Ammon's horn (tissue), 1 donor: Measurements from ENCODE around the gene KANSL1.
A peak's percentile ranks its signal among the peaks of the same experiment; 100 is the strongest.

ENCODE experiments used
- DNase-seq: peaks from one replicate; pipeline ENCODE4 v3.0.0-alpha.2; 2016; ENCODE audit warnings: low spot score

The KANSL1 gene

GRCh38 chr17:45998987-45999899 lies 194.0 kb downstream of the KANSL1 start, which contains the start of gene STH:
STH (plus strand) TSS chr17:45999250; CDS start chr17:45999280, 30 bp downstream.
- DNase-seq = no peak

DNA sequence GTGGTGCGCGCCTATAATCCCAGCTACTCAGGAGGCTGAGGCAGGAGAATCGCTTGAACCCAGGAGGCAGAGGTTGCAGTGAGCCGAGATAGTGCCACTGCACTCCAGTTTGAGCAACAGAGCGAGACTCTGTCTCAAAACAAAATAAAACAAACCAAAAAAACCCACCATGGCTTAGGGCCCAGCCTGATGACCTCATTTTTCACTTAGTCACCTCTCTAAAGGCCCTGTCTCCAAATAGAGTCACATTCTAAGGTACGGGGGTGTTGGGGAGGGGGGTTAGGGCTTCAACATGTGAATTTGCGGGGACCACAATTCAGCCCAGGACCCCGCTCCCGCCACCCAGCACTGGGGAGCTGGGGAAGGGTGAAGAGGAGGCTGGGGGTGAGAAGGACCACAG lies 195.6 kb downstream of the KANSL1 start:
- no peak for DNase-seq

DNA sequence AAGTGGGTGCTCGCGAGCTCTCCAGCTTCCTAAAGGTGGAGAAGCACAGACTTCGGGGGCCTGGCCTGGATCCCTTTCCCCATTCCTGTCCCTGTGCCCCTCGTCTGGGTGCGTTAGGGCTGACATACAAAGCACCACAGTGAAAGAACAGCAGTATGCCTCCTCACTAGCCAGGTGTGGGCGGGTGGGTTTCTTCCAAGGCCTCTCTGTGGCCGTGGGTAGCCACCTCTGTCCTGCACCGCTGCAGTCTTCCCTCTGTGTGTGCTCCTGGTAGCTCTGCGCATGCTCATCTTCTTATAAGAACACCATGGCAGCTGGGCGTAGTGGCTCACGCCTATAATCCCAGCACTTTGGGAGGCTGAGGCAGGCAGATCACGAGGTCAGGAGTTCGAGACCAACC lies 196.1 kb downstream of the KANSL1 start:
- DNase-seq = no peak

DNA sequence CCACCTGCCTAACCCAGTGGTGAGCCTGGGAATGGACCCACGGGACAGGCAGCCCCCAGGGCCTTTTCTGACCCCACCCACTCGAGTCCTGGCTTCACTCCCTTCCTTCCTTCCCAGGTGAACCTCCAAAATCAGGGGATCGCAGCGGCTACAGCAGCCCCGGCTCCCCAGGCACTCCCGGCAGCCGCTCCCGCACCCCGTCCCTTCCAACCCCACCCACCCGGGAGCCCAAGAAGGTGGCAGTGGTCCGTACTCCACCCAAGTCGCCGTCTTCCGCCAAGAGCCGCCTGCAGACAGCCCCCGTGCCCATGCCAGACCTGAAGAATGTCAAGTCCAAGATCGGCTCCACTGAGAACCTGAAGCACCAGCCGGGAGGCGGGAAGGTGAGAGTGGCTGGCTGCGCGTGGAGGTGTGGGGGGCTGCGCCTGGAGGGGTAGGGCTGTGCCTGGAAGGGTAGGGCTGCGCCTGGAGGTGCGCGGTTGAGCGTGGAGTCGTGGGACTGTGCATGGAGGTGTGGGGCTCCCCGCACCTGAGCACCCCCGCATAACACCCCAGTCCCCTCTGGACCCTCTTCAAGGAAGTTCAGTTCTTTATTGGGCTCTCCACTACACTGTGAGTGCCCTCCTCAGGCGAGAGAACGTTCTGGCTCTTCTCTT lies 196.8 kb downstream of the KANSL1 start:
- DNase-seq = no peak

GRCh38 chr17:45995627-45996270 lies 197.5 kb downstream of the KANSL1 start:
- DNase-seq = no peak

DNA sequence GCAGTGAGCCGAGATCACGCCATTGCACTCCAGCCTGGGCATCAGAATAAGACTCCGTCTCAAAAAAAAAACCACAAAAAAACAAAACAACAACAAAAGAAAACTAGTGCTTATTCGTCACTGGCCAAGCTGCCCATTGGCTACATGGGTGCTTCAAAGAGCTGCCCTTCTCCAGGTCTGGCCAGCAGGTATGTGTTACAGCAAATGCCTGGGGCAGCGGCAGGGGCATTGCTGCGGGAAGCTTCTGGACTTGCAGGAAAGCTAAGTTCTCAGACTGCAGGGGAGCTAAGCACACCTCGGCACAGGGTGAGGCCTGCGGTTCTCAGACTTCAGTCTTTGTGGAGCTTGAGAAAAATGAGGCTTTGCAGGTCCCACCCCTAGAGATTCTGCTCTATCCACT lies 198.2 kb downstream of the KANSL1 start:
- DNase-seq = no peak

DNA sequence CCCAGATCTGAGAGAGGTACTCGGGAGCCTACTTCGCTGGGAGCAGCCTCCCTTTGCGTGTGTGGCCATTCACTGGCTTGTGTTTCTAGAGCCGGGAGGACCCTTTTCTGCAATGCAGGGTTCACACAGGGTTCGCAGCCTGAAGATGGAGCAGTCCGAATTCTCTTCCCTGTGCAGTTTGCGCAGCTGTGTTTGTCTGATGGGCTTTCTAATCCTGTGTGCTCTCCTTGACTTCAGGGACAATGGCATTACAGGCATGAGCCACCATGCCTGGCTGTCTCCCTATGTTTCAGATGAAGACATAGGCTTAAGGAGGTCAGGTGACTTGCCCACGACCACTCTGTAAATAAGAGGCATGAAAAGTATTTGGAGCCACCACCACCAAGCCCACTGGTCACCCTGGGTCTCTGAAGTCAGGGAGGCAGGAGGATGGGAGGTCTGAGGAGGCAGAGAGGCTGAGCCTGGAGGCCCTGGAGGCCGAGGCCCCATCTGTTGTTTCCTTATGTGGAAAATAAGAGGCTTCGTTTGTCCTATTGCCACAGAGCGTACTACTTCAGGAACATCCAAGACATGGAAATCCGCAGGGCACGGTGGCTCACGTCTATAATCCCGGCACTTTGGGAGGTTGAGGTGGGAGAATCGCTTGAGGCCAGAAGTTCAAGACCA lies 199.1 kb downstream of the KANSL1 start:
- no peak for DNase-seq

- DNase-seq = no peak
Observed at GRCh38 chr17:45992904-45993303, 200.3 kb downstream of the KANSL1 start.

DNA sequence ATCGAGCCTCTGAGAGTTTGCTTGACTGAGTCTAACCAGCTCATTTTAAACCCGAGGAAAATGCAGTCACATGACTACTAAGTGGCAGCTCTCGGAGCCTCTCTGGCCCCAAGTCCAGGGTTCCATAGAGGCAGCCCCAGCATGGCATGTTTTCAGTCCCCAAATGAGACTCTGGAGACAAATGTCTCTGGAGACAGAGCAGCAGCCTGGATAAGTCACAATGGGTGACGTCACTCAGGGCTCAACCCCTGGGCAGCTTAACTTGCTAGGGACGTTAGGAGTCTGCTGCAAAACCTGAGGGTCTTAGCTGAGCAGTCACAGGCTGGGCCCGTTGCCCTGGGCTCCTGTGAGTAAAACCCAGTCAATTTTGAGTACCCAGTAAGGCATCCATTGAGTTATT lies 201.1 kb downstream of the KANSL1 start:
- DNase-seq = peak; percentile 49

- no peak for DNase-seq
Observed at GRCh38 chr17:45991341-45991740, 201.9 kb downstream of the KANSL1 start.

- DNase-seq = no peak
Observed at GRCh38 chr17:45990886-45991285, 202.3 kb downstream of the KANSL1 start.

DNA sequence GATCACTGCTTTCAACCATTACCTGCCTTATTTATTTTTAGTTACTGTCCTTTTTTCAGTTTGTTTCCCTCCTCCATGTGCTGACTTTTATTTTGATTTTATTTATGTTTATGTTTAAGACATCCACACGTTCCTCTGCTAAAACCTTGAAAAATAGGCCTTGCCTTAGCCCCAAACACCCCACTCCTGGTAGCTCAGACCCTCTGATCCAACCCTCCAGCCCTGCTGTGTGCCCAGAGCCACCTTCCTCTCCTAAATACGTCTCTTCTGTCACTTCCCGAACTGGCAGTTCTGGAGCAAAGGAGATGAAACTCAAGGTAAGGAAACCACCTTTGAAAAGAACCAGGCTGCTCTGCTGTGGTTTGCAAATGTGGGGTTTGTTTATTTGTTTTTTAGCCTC lies 203.5 kb downstream of the KANSL1 start:
- no peak for DNase-seq

DNA sequence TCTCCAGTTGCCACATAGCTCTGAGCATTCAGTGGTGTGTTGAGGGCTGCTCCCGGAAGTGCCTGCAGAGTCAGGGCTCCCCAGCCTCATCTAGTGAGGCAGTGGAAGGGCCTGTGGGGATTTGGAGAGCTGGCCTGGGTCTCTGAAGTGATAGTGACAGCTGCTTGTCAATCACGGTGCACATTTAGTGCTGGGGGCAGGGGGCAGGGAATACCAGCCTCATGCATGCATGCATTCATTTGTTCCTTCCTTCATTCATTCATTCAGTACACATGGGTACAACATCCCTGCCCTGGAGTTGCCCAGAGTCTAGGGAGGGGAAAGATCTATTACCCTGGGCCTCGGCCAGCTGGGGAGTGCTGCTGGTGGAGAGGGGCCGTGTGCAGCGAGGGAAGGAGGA lies 205.5 kb downstream of the KANSL1 start:
- DNase-seq = no peak

- no peak for DNase-seq
Observed at GRCh38 chr17:45986056-45986455, 207.2 kb downstream of the KANSL1 start.

DNA sequence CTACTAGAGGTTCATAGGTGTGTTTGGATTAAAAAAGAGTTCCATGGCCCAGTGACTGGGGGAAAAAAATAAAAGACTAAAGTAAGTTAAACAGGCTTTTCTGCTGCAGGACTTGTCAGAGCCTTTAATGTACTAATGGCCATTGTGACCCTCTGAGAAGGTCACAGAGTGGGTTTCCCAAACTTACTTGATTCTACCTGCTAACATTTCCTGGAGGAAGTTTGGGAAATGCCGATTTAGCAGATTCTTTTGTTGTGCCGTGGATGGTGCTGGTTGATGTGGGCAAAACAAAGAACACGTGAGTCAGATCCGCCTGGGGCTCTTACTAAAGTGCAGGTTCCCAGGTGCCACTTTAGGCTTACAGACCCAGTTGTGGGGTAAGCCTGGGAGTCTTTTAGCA lies 207.8 kb downstream of the KANSL1 start:
- DNase-seq = no peak

DNA sequence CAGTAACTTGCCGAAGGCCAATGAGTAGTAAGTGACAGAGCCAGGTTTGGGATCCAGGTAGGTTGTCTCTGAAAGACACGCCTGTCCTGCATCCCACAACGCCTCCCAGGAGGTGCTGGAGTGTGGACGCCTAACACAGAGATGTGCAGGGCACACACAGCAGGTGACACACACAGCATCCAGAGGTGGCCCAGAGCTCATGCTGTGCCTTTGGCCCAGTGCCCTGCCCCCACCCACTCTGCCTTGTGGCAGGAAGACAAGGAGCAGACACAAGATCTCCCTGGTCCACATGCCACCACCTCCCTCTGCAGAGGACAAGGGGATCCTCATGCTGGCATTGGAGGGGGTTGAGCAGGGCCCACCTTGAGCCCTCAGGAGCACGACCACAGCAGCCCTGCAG lies 208.9 kb downstream of the KANSL1 start:
- DNase-seq = no peak

DNA sequence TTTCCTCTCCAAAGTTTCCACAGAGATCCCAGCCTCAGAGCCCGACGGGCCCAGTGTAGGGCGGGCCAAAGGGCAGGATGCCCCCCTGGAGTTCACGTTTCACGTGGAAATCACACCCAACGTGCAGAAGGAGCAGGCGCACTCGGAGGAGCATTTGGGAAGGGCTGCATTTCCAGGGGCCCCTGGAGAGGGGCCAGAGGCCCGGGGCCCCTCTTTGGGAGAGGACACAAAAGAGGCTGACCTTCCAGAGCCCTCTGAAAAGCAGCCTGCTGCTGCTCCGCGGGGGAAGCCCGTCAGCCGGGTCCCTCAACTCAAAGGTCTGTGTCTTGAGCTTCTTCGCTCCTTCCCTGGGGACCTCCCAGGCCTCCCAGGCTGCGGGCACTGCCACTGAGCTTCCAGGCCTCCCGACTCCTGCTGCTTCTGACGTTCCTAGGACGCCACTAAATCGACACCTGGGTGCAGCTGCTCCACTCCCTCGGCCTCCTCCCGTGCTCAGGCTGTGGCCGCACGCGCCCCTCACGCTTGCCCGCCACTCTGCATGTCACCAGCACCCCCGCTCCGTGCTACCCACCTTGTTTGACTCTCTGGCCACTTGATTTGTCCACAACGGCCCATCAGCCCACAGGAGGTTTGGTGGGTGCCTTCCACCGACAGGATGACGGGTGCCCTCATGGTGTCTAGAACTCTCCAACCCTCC lies 209.5 kb downstream of the KANSL1 start:
- no peak for DNase-seq

DNA sequence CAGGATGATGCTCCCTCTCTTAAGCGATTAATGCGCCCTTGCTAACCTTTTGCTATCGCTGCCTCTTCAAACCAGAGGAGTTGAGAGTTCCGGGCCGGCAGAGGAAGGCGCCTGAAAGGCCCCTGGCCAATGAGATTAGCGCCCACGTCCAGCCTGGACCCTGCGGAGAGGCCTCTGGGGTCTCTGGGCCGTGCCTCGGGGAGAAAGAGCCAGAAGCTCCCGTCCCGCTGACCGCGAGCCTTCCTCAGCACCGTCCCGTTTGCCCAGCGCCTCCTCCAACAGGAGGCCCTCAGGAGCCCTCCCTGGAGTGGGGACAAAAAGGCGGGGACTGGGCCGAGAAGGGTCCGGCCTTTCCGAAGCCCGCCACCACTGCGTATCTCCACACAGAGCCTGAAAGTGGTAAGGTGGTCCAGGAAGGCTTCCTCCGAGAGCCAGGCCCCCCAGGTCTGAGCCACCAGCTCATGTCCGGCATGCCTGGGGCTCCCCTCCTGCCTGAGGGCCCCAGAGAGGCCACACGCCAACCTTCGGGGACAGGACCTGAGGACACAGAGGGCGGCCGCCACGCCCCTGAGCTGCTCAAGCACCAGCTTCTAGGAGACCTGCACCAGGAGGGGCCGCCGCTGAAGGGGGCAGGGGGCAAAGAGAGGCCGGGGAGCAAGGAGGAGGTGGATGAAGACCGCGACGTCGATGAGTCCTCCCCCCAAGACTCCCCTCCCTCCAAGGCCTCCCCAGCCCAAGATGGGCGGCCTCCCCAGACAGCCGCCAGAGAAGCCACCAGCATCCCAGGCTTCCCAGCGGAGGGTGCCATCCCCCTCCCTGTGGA lies 210.2 kb downstream of the KANSL1 start:
- no peak for DNase-seq

DNA sequence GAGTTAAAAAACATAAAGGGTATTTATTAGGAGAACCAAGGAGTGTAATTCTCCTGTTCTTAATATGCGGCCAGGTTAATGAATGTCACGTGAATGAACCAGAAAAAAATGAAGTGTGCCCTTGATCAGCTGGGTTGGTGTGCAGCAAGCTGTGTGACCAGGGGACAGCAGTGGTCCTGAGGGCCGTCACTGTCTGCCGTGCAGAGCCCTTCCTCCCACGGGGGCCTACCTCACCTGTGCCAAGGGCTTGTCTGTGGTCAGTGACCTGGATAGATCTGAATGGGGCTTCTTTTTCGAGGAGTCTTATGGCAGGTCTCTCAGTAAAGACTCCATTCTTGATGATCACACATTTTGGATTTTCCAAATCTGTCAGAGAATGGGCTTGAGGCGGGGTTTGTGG lies 211.9 kb downstream of the KANSL1 start:
- no peak for DNase-seq

DNA sequence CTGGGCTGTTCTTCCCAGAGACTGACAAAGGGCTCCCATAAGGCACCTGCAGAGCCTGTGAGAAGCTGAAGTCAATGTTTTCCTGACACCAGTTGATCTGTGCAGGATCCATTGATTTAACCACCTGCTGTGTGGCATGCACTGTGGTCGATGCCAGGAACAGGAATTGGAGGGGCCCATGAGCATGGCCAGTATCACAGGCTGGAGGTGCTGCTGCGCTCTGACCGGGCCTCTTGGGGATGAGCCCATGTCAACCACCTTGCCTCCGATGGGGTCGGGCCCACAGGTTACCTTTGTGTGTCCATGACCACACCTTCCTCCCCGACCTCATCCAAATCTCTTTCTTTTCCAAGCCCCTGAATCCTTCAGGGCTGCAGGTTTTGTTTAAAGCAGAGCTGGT lies 212.4 kb downstream of the KANSL1 start:
- no peak for DNase-seq
